HEK293 (cell line): ENCODE measurements around the gene GPER1.
"Not testable (repeated sequence)": the region's sequence is repeated elsewhere in the genome, so short reads cannot be mapped to it uniquely, and the experiment has no call there.

Experiments
- CTCF ChIA-PET: fragments of 350-600 bp; formaldehyde crosslinking; extraction: SDS; loops from one replicate; lab custom pipeline; 2021; ENCODE audit warnings: antibody characterized with exemption; lab: Yijun Ruan, JAX
- POLR2A ChIA-PET: fragments of 300-600 bp; formaldehyde crosslinking; extraction: SDS; loops from one replicate; lab custom pipeline; 2020; ENCODE audit warnings: antibody characterized with exemption, inconsistent platforms; lab: Yijun Ruan, JAX
- H3K27ac ChIP-seq: fragments of 200-500 bp; sonication (Bioruptor generic); 2 replicates; pipeline ENCODE4 v1.5.1; 2014; ENCODE audit warnings: low read depth, low read length, control low read depth, inconsistent platforms; ENCODE audit errors: extremely low read depth
- H3K36me3 ChIP-seq, 2 experiments: fragments of 200-500 bp in 1 of 2; sonication (Bioruptor generic) in 1 of 2; 1 replicate in 1 of 2; 2 replicates in 1 of 2; pipeline ENCODE4 v1.5.1; 2014 to 2017; ENCODE audit warnings: inconsistent platforms in 2 of 2, low read length in 2 of 2; ENCODE audit not compliant: control insufficient read depth in 2 of 2, insufficient read depth in 1 of 2
- H3K4me1 ChIP-seq: fragments of 200-500 bp; sonication (Bioruptor generic); 2 replicates; pipeline ENCODE4 v1.5.1; 2014; ENCODE audit warnings: mild to moderate bottlenecking, low read length, inconsistent platforms; ENCODE audit not compliant: control insufficient read depth, insufficient read depth
- H3K4me3 ChIP-seq: 2 replicates; pipeline ENCODE4 v1.5.1; 2011; ENCODE audit warnings: low read depth, mild to moderate bottlenecking, control low read depth, low read length, moderate library complexity
- H3K9me3 ChIP-seq: fragments of 200-500 bp; sonication (Bioruptor generic); 2 replicates; pipeline ENCODE4 v1.5.1; 2014; ENCODE audit warnings: low read depth, low read length, inconsistent platforms; ENCODE audit not compliant: control insufficient read depth, insufficient read depth
- HIC1 ChIP-seq: fragments of 450-650 bp; formaldehyde crosslinking; IDR thresholded peaks from 2 replicates; pipeline ENCODE4 v1.5.1; 2016; ENCODE audit warnings: missing biosample characterization, missing genetic modification characterization
- PRDM4 ChIP-seq: fragments of 450-650 bp; formaldehyde crosslinking; IDR thresholded peaks from 2 replicates; pipeline ENCODE4 v1.5.1; 2017; ENCODE audit warnings: missing biosample characterization, missing genetic modification characterization
- REPIN1 ChIP-seq: fragments of 450-650 bp; formaldehyde crosslinking; IDR thresholded peaks from 2 replicates; pipeline ENCODE4 v1.5.1; 2017; ENCODE audit warnings: missing biosample characterization, missing genetic modification characterization, low read depth
- ZBTB11 ChIP-seq: fragments of 450-650 bp; formaldehyde crosslinking; conservative IDR thresholded peaks from 2 replicates; pipeline ENCODE4 v1.5.1; 2016; ENCODE audit warnings: low read depth, missing biosample characterization, missing genetic modification characterization
- ZFHX2 ChIP-seq: fragments of 450-650 bp; formaldehyde crosslinking; conservative IDR thresholded peaks from 2 replicates; pipeline ENCODE4 v1.5.1; 2016; ENCODE audit warnings: missing biosample characterization, missing genetic modification characterization
- ZFP37 ChIP-seq: fragments of 450-650 bp; formaldehyde crosslinking; IDR thresholded peaks from 2 replicates; pipeline ENCODE4 v1.5.1; 2016; ENCODE audit warnings: missing biosample characterization, missing genetic modification characterization
- ZFP41 ChIP-seq: fragments of 450-650 bp; formaldehyde crosslinking; IDR thresholded peaks from 2 replicates; pipeline ENCODE4 v1.5.1; 2016; ENCODE audit warnings: missing biosample characterization, missing genetic modification characterization, borderline replicate concordance
- ZFP69B ChIP-seq: fragments of 450-650 bp; formaldehyde crosslinking; IDR thresholded peaks from 2 replicates; pipeline ENCODE4 v1.5.1; 2016; ENCODE audit warnings: missing biosample characterization, missing genetic modification characterization
- ZNF146 ChIP-seq: fragments of 450-650 bp; formaldehyde crosslinking; IDR thresholded peaks from 2 replicates; pipeline ENCODE4 v1.5.1; 2016; ENCODE audit warnings: missing biosample characterization, missing genetic modification characterization
- ZNF148 ChIP-seq: fragments of 450-650 bp; formaldehyde crosslinking; IDR thresholded peaks from 2 replicates; pipeline ENCODE4 v1.5.0; 2017; ENCODE audit warnings: missing biosample characterization, missing genetic modification characterization, borderline replicate concordance
- ZNF169 ChIP-seq: fragments of 450-650 bp; formaldehyde crosslinking; IDR thresholded peaks from 2 replicates; pipeline ENCODE4 v1.5.1; 2016; ENCODE audit warnings: missing biosample characterization, missing genetic modification characterization
- ZNF302 ChIP-seq: fragments of 450-650 bp; formaldehyde crosslinking; IDR thresholded peaks from 2 replicates; pipeline ENCODE4 v1.5.1; 2016; ENCODE audit warnings: missing biosample characterization, missing genetic modification characterization, low read depth
- ZNF341 ChIP-seq: fragments of 450-650 bp; formaldehyde crosslinking; IDR thresholded peaks from 2 replicates; pipeline ENCODE4; 2016; ENCODE audit warnings: low read depth, missing biosample characterization, missing genetic modification characterization
- ZNF398 ChIP-seq: fragments of 450-650 bp; formaldehyde crosslinking; IDR thresholded peaks from 2 replicates; pipeline ENCODE4 v1.5.1; 2017; ENCODE audit warnings: missing biosample characterization, missing genetic modification characterization
- ZNF514 ChIP-seq: fragments of 450-650 bp; formaldehyde crosslinking; IDR thresholded peaks from 2 replicates; pipeline ENCODE4 v1.5.1; 2016; ENCODE audit warnings: missing biosample characterization, missing genetic modification characterization
- ZNF549 ChIP-seq: fragments of 450-650 bp; IDR thresholded peaks from 2 replicates; pipeline ENCODE4 v1.5.1; 2018; ENCODE audit warnings: missing biosample characterization, missing genetic modification characterization, mild to moderate bottlenecking, inconsistent platforms, moderate library complexity
- ZNF585B ChIP-seq: fragments of 450-650 bp; formaldehyde crosslinking; IDR thresholded peaks from 2 replicates; pipeline ENCODE4 v1.5.1; 2016; ENCODE audit warnings: missing biosample characterization, missing genetic modification characterization

The GPER1 gene

GRCh38 chr7:1087952-1088920 lies at the start of gene GPER1 (continued):
- TF ChIP-seq ZNF148 (tag by site-specific recombination) (no peak), ZFP69B (tag by site-specific recombination) (no peak), ZNF585B (tag by site-specific recombination) (no peak), ZNF514 (tag by site-specific recombination) (no peak), ZNF146 (tag by site-specific recombination) (no peak), ZNF302 (tag by site-specific recombination) (no peak), ZNF398 (tag by site-specific recombination) (peak; percentile 73), ZNF341 (peak; percentile 32; the same call in 1 of the 2 replicates), REPIN1 (tag by site-specific recombination) (no peak), ZFP41 (tag by site-specific recombination) (no peak), ZFP37 (tag by site-specific recombination) (no peak), ZBTB11 (tag by site-specific recombination) (no peak), ZNF549 (tag by site-specific recombination) (no peak)

- H3K4me3 ChIP-seq, H3K27ac ChIP-seq, H3K9me3 ChIP-seq, POLR2A ChIA-PET, H3K36me3 ChIP-seq, H3K4me1 ChIP-seq: not testable (repeated sequence)
- CTCF ChIA-PET, result interaction anchor here (1.0 to 1.6 kb wide), 2 partner anchors 25 to 47 kb away, joined by 3 to 7 read pairs; no protein-coding TSS in a partner anchor
These were observed 47.7 kb upstream of the GPER1 start for GRCh38 chr7:1040233-1040632.

GRCh38 chr7:1040790-1041189 lies 47.1 kb upstream of the GPER1 start:
- ChIA-PET CTCF (interaction anchor here (0.6 to 1.6 kb wide), 3 partner anchors 25 to 117 kb away, joined by 3 to 7 read pairs (median 3); no protein-coding TSS in a partner anchor), POLR2A (no interaction called here)
- H3K4me1 ChIP-seq, result peaks cover 6% of the 10 kb centered on the region
- H3K36me3 ChIP-seq, result no peaks in the 10 kb centered on the region
- no peak overlapping the region for H3K4me3 ChIP-seq
- no peaks in the 10 kb centered on the region for H3K9me3 ChIP-seq
- H3K27ac ChIP-seq, result no peak overlapping the region
- TF ChIP-seq ZNF169 (tag by site-specific recombination) (no peak), HIC1 (tag by site-specific recombination) (no peak), PRDM4 (tag by site-specific recombination) (no peak), ZFHX2 (tag by site-specific recombination) (no peak)
